Thyroid gland (tissue), 4 donors: ENCODE results near the gene INO80C. TPM values are rescaled to one million over a fixed set of nuclear protein-coding genes. Genes with fewer than 3 reads are reported as not detected.

Experiments
- DNase-seq, 2 donors: peaks; one replicate each; pipeline ENCODE4 v3.0.0-alpha.2; 2019
- H3K27ac ChIP-seq, 3 donors: fragments of 200-600 bp; sonication (generic); 1 replicate in 2 of 3; 2 replicates in 1 of 3; pipeline ENCODE4 v1.5.1; 2016 to 2019; ENCODE audit warnings: mild to moderate bottlenecking in 1 of 3, moderate library complexity in 1 of 3
- H3K27me3 ChIP-seq: fragments of 200-600 bp; sonication (generic); one replicate; pipeline ENCODE4 v1.5.1; 2019
- H3K36me3 ChIP-seq, 2 donors: fragments of 200-600 bp; sonication (generic); one replicate each; pipeline ENCODE4 v1.5.1; 2016 to 2019
- H3K4me1 ChIP-seq, 2 donors: fragments of 200-600 bp; sonication (generic); one replicate each; pipeline ENCODE4 v1.5.1; 2017 to 2019
- H3K4me3 ChIP-seq, 3 donors: fragments of 200-600 bp; sonication (generic); replicated peaks in 1 of 3; 1 replicate in 2 of 3; 2 replicates in 1 of 3; pipeline ENCODE4 v1.5.1; 2016; ENCODE audit warnings: mild to moderate bottlenecking in 1 of 3
- H3K9me3 ChIP-seq: fragments of 200-600 bp; sonication (generic); one replicate; pipeline ENCODE4 v1.5.1; 2017
- POLR2A ChIP-seq, 2 donors: fragments of 450-650 bp; IDR thresholded peaks; one replicate each; pipeline ENCODE4 v1.6.1; 2017; ENCODE audit warnings: antibody characterized with exemption in 2 of 2, mild to moderate bottlenecking in 2 of 2, moderate library complexity in 1 of 2
- WGBS, 2 donors: methylation state at CpG; one replicate each; pipeline ENCODE4 v1.1.5; 2017; 5-methylcytosine and 5-hydroxymethylcytosine counted together
- intact Hi-C: fragments of 100-400 bp; cut with DNase I; formaldehyde crosslinking; loops from one replicate; pipeline ENCODE4 v1.15.1; 2023
- total RNA-seq, 4 donors: library from RNA; depleted of rRNA; stranded (reverse); fragments of >200 nt; gene quantifications; one replicate each; pipeline ENCODE4 v1.2.3, GENCODE V29; 2016
- TF ChIP-seq, protein P1 (sequence below), 6 experiments: fragments of 200-600 bp in 3 of 6; fragments of 450-650 bp in 3 of 6; sonication (generic) in 3 of 6; IDR thresholded peaks; one replicate each; pipeline ENCODE4 v1.5.1; 2016 to 2019; ENCODE audit warnings: antibody characterized with exemption in 6 of 6, mild to moderate bottlenecking in 2 of 6, inconsistent platforms in 1 of 6, moderate library complexity in 1 of 6

Gene INO80C
- total RNA-seq, 4 donors from 2014 or later = 5.1 to 19.3 (median 8.2) TPM

DNA sequence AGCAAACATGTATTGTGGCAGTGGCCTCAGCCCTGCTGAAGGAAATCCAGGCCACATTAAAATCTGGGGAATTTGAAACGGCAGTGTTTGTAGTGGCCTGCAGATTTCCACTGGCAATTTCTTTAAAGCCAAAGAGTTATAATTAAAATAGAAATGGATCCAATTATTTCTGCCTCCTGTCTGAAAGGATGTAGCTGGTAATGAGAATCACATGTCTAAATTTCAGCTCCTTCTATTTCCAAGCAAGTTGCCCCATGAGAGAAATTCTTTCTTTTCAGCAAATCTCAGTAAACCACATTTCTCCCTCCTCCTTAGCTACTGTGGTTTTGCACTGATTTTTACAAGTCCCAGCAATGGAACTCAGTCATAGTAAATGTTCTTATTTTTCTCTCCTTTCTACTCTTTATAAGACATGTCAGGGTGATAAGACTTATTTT is 65.2 kb downstream of the INO80C start:
- no peaks in the 10 kb centered on the region for H3K36me3 ChIP-seq
- no peak overlapping the region for H3K4me3 ChIP-seq
- no peaks in the 10 kb centered on the region for H3K27me3 ChIP-seq
- DNase-seq = no peak
- intact Hi-C loops = no loop called here
- H3K4me1 ChIP-seq = no peaks in the 10 kb centered on the region
- H3K27ac ChIP-seq = no peak overlapping the region
- TF ChIP-seq, protein P1, sequence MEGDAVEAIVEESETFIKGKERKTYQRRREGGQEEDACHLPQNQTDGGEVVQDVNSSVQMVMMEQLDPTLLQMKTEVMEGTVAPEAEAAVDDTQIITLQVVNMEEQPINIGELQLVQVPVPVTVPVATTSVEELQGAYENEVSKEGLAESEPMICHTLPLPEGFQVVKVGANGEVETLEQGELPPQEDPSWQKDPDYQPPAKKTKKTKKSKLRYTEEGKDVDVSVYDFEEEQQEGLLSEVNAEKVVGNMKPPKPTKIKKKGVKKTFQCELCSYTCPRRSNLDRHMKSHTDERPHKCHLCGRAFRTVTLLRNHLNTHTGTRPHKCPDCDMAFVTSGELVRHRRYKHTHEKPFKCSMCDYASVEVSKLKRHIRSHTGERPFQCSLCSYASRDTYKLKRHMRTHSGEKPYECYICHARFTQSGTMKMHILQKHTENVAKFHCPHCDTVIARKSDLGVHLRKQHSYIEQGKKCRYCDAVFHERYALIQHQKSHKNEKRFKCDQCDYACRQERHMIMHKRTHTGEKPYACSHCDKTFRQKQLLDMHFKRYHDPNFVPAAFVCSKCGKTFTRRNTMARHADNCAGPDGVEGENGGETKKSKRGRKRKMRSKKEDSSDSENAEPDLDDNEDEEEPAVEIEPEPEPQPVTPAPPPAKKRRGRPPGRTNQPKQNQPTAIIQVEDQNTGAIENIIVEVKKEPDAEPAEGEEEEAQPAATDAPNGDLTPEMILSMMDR (IDR thresholded peaks at IDR 0.05) = no peak
- TF ChIP-seq POLR2A (IDR thresholded peaks at IDR 0.05) = no peak
- whole genome bisulfite sequencing, 2 donors = 39 to 55% methylated on average over 1 of the region's 1 CpG
- no peaks in the 10 kb centered on the region for H3K9me3 ChIP-seq

DNA sequence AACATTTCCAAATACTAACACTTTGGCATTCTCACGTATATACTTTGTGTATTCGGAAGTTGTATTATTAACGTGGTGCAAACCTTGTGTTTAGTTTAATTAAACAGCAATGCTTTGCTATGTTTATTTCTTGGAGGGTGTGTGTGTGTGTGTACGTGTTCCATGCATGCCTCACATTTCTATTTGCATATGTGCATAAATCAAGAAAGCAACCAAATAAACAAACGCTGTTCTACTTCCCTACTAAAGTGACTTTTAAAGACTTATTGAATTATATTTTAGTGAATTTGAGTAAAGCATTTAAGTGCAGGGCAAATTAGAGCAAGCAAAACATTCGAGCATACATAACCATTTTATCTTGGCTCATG is 66.4 kb downstream of the INO80C start:
- Histone ChIP-seq H3K4me3 (no peak overlapping the region), H3K4me1 (no peaks in the 10 kb centered on the region), H3K9me3 (no peaks in the 10 kb centered on the region), H3K27me3 (no peaks in the 10 kb centered on the region), H3K36me3 (no peaks in the 10 kb centered on the region), H3K27ac (no peak overlapping the region)
- 88 to 90% methylated on average over 6 of the region's 6 CpGs for WGBS, 2 donors
- no peak for DNase-seq
- TF ChIP-seq, protein P1 (IDR thresholded peaks at IDR 0.05) = no peak
- TF ChIP-seq POLR2A (IDR thresholded peaks at IDR 0.05) = no peak
- intact Hi-C loops = no loop called here

DNA sequence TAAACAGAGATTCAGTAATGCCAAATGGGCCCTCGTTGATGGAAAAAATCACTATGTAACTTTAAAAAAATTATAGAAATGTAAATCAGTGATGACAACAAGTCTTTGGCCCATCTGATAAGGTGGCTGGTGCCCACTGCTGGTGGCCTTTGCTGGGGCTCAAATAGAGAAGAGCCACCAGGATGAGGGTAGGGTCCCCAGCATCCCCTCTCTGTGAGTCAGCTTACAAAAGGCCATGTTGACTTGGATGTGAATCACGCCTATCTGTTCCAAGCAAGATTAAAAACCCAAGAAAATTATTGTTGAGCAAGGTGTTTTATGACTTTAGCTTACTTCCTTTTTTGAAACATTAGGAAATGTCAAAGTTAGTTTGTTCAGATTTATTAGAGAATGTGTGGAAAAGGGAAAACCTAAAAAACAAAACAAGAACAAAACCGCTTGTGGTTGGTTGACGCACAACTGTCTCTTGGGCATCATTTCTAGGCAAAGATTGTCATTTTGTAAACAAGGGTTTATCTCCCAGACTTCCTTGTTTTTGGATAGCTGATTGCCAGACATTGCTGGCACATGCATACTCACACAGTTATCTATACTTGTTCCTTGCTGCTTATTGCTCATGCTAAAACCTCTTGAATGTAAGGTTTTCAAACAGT is 66.9 kb downstream of the INO80C start:
- Histone ChIP-seq H3K27ac (no peak overlapping the region), H3K9me3 (no peaks in the 10 kb centered on the region), H3K36me3 (no peaks in the 10 kb centered on the region), H3K4me3 (no peak overlapping the region), H3K4me1 (no peaks in the 10 kb centered on the region), H3K27me3 (no peaks in the 10 kb centered on the region)
- DNase-seq = no peak
- TF ChIP-seq, protein P1 (IDR thresholded peaks at IDR 0.05) = no peak
- no peak for TF ChIP-seq POLR2A (IDR thresholded peaks at IDR 0.05)
- 59 to 75% methylated on average over 4 of the region's 4 CpGs for WGBS, 2 donors
- intact Hi-C loops = no loop called here

DNA sequence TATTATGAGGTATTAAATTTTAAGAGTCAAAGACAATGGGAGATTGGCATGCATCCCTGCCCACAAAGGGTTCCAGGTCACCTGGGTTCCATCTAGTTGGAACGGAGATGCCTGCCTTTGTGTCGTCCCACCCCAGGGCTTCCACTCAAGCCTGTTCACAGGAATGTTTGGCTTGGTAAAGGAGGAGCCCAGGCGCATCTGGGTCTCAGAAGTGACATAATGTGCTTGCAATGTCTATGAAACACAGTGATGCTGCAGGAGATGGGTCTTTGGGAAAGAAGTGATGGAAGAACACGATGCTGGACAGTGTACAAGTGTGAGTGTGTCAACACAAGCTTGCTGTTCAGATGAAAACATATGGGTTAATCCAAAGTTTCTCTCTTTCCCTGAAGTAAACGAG is 71.0 kb downstream of the INO80C start:
- H3K36me3 ChIP-seq = no peaks in the 10 kb centered on the region
- intact Hi-C loops = no loop called here
- no peak for DNase-seq
- no peak overlapping the region for H3K27ac ChIP-seq
- TF ChIP-seq, protein P1 (IDR thresholded peaks at IDR 0.05) = no peak
- no peak for TF ChIP-seq POLR2A (IDR thresholded peaks at IDR 0.05)
- H3K4me3 ChIP-seq = no peak overlapping the region
- no peaks in the 10 kb centered on the region for H3K9me3 ChIP-seq
- H3K27me3 ChIP-seq = no peaks in the 10 kb centered on the region
- H3K4me1 ChIP-seq = no peaks in the 10 kb centered on the region
- WGBS, 2 donors = 78 to 86% methylated on average over 5 of the region's 5 CpGs

GRCh38 chr18:35424356-35424755 is 73.4 kb downstream of the INO80C start:
- H3K27ac ChIP-seq = no peak overlapping the region
- no peaks in the 10 kb centered on the region for H3K27me3 ChIP-seq
- WGBS, 2 donors = 89 to 91% methylated on average over 3 of the region's 3 CpGs
- intact Hi-C loops = no loop called here
- DNase-seq = no peak
- H3K36me3 ChIP-seq = no peaks in the 10 kb centered on the region
- H3K4me3 ChIP-seq = no peak overlapping the region
- no peaks in the 10 kb centered on the region for H3K9me3 ChIP-seq
- TF ChIP-seq POLR2A (IDR thresholded peaks at IDR 0.05) = no peak
- TF ChIP-seq, protein P1 (IDR thresholded peaks at IDR 0.05) = no peak
- H3K4me1 ChIP-seq = no peaks in the 10 kb centered on the region
